Loucy (cell line): Measurements from ENCODE around the gene PTBP1.

Experiments used
- H2AFZ ChIP-seq: fragments of 200-600 bp; sonication (generic); 2 replicates; pipeline ENCODE4 v1.6.0; 2016; ENCODE audit warnings: antibody characterized with exemption, mild to moderate bottlenecking, low read length, moderate library complexity
- H3F3A ChIP-seq: fragments of 200-600 bp; 2 replicates; pipeline ENCODE4 v1.6.0; 2016; ENCODE audit warnings: antibody characterized with exemption, low read depth, mild to moderate bottlenecking
- H3K27me3 ChIP-seq: fragments of 200-600 bp; sonication (generic); 2 replicates; pipeline ENCODE4 v1.6.1; 2014; ENCODE audit warnings: low read length, mild to moderate bottlenecking; ENCODE audit not compliant: insufficient read depth, poor library complexity, severe bottlenecking
- H3K36me3 ChIP-seq: fragments of 200-600 bp; sonication (generic); 2 replicates; pipeline ENCODE4 v1.6.1; 2016; ENCODE audit warnings: low read length; ENCODE audit not compliant: insufficient read depth
- H3K4me1 ChIP-seq: fragments of 200-600 bp; sonication (generic); 2 replicates; pipeline ENCODE4 v1.5.1; 2014; ENCODE audit warnings: low read length, mild to moderate bottlenecking; ENCODE audit not compliant: insufficient read depth, poor library complexity, severe bottlenecking
- H3K4me2 ChIP-seq: fragments of 200-600 bp; sonication (generic); 2 replicates; pipeline ENCODE4 v1.6.0; 2014; ENCODE audit warnings: antibody characterized with exemption, low read length, low read depth, mild to moderate bottlenecking; ENCODE audit not compliant: poor library complexity, severe bottlenecking
- H3K4me3 ChIP-seq: fragments of 200-600 bp; sonication (generic); 2 replicates; pipeline ENCODE4 v1.5.1; 2014; ENCODE audit warnings: low read length, mild to moderate bottlenecking, mixed read lengths; ENCODE audit not compliant: poor library complexity, severe bottlenecking
- H3K79me2 ChIP-seq: fragments of 200-600 bp; sonication (generic); 2 replicates; pipeline ENCODE4 v1.6.1; 2014; ENCODE audit warnings: low read length; ENCODE audit not compliant: insufficient read depth
- H3K9ac ChIP-seq: fragments of 200-600 bp; sonication (generic); 2 replicates; pipeline ENCODE4 v1.6.0; 2014; ENCODE audit warnings: mild to moderate bottlenecking, low read depth, low read length, moderate library complexity; ENCODE audit not compliant: poor library complexity, severe bottlenecking
- H3K9me2 ChIP-seq: fragments of 200-600 bp; sonication (generic); replicated peaks from 2 replicates; pipeline ENCODE4 v1.6.1; 2016; ENCODE audit warnings: low read depth, low read length, mixed read lengths
- H3K9me3 ChIP-seq: fragments of 200-600 bp; sonication (generic); 2 replicates; pipeline ENCODE4 v1.6.1; 2014; ENCODE audit warnings: mild to moderate bottlenecking, antibody characterized with exemption, low read length, low read depth; ENCODE audit not compliant: insufficient read depth
- H4K20me1 ChIP-seq: fragments of 200-600 bp; sonication (generic); 2 replicates; pipeline ENCODE4 v1.6.0; 2014; ENCODE audit warnings: antibody characterized with exemption, low read length, mild to moderate bottlenecking; ENCODE audit not compliant: insufficient read depth, poor library complexity, severe bottlenecking
- EZH2phosphoT487 ChIP-seq: fragments of 200-600 bp; IDR thresholded peaks from 2 replicates; pipeline ENCODE4 v1.6.1; 2018; ENCODE audit warnings: antibody characterized with exemption, mild to moderate bottlenecking, moderate library complexity, borderline replicate concordance
- TF ChIP-seq, protein P1 (sequence below): fragments of 200-600 bp; sonication (generic); conservative IDR thresholded peaks from 2 replicates; pipeline ENCODE4 v1.5.1; 2014; ENCODE audit warnings: mild to moderate bottlenecking, antibody characterized with exemption, low read length

Gene PTBP1

DNA sequence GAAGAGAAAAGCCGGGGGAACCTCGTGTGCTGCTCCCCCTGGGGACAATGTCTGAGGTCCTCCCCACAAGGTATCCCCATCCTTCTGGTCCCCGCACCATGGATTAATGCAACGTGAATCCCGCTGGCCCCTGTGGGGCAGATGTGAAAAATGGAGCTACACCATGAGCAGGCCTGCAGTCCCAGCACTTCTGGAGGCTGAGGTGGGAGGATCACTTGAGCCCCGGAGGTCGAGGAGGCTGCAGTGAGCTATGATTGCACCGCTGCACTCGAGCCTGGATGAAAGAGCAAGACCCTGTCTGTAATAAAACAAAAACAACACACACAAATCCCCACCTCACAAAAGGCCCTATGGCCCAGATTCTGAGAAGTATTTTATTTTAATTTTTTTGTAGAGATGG lies 61.0 kb downstream of the PTBP1 start:
- H3F3A ChIP-seq = no peaks in the 10 kb centered on the region
- no peaks in the 10 kb centered on the region for H3K36me3 ChIP-seq
- H3K27me3 ChIP-seq = no peaks in the 10 kb centered on the region
- no peak overlapping the region for H2AFZ ChIP-seq
- H3K4me1 ChIP-seq = no peaks in the 10 kb centered on the region
- no peak for TF ChIP-seq EZH2phosphoT487
- TF ChIP-seq, protein P1, sequence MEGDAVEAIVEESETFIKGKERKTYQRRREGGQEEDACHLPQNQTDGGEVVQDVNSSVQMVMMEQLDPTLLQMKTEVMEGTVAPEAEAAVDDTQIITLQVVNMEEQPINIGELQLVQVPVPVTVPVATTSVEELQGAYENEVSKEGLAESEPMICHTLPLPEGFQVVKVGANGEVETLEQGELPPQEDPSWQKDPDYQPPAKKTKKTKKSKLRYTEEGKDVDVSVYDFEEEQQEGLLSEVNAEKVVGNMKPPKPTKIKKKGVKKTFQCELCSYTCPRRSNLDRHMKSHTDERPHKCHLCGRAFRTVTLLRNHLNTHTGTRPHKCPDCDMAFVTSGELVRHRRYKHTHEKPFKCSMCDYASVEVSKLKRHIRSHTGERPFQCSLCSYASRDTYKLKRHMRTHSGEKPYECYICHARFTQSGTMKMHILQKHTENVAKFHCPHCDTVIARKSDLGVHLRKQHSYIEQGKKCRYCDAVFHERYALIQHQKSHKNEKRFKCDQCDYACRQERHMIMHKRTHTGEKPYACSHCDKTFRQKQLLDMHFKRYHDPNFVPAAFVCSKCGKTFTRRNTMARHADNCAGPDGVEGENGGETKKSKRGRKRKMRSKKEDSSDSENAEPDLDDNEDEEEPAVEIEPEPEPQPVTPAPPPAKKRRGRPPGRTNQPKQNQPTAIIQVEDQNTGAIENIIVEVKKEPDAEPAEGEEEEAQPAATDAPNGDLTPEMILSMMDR = no peak
- H3K9me3 ChIP-seq = no peaks in the 10 kb centered on the region
- H3K4me2 ChIP-seq = no peak overlapping the region
- no peaks in the 10 kb centered on the region for H3K9me2 ChIP-seq
- no peaks in the 10 kb centered on the region for H4K20me1 ChIP-seq
- H3K9ac ChIP-seq = no peak overlapping the region
- H3K79me2 ChIP-seq = no peaks in the 10 kb centered on the region
- H3K4me3 ChIP-seq = no peak overlapping the region

DNA sequence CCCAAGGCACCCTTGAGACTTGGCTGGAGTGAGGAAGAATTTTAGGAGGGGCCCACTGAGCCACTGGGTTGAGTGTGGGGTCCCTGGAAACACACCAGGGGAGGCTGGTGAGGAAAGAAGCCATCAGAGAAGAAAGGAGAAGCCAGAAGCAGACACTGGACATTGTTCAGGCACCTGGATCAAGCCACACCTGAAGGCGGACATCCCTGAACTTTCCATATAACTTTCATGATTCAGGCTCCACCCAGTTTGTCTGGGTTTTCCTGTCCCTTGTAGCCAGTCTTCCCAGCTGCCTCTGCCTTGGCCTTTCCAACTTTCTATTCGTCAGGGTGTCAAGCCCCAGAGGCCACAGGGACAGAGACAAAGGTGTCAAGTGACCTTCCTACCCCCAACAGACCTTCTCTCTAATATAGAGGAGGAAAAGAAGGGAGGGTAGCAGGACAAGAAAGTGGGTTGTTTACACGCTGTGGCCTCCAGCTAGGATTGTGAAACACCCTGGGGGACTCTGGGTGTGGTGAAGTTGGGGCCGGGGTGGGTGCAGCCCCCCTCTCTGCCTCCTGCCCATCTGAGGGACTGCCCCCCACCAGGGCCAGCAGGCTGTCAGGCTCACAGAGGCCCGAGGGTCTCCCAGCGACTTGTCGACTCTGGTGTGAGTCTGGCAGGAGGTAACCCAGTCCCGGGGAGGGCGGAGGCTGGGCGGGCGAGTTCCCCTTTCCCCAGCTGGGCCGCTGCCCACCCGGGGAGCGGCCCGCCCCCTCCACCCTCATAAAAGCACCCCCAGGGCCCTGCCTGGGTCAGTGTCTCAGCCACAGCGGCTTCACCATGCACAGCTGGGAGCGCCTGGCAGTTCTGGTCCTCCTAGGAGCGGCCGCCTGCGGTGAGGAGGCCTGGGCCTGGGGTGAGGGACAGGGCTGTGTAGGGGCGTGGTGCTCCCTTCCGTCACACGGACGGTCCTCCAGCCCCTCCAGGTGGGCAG lies 61.9 kb downstream of the PTBP1 start, which contains the start of gene CFD:
Gene CFD (plus strand): TSS at position 797 of the 976 bp plus-strand sequence. CDS start 26 bp downstream, at position 823.
- H3K4me1 ChIP-seq = no peaks in the 10 kb centered on the region
- H3K79me2 ChIP-seq = no peaks in the 10 kb centered on the region
- H3K4me3 ChIP-seq = no peak within 1 kb of the TSS
- no peak within 1 kb of the TSS for H3K9ac ChIP-seq
- H3K9me3 ChIP-seq = no peaks in the 10 kb centered on the region
- H2AFZ ChIP-seq = no peak within 1 kb of the TSS
- no peaks in the 10 kb centered on the region for H3F3A ChIP-seq
- H3K27me3 ChIP-seq = no peaks in the 10 kb centered on the region
- H3K9me2 ChIP-seq = no peaks in the 10 kb centered on the region
- H3K36me3 ChIP-seq = no peaks in the 10 kb centered on the region
- no peaks in the 10 kb centered on the region for H4K20me1 ChIP-seq
- H3K4me2 ChIP-seq = no peak within 1 kb of the TSS
- no peak for TF ChIP-seq EZH2phosphoT487
- TF ChIP-seq, protein P1 = no peak

DNA sequence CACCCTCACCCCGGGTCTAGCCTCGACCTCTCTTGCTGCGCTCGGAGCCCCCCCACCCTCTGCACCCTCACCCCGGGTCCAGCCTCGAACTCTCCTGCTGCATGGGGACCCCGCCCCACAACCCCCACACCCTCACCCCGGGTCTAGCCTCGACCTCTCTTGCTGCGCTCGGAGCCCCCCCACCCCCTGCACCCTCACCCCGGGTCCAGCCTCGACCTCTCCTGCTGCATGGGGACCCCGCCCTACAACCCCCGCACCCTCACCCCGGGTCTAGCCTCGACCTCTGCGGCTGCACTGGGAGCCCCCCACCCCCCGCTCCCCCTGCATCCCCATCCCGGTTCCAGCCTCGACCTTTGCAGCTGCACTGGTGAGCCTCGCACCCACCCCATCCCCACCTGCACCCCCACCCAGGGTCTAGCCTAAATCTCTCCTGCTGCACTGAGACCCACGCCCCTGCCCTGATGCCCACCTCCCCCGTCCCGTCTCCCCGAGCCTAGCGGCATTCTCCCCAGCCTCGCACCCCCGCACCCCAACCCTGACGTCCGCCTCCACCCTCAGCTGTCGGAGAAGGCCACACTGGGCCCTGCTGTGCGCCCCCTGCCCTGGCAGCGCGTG lies 64.0 kb downstream of the PTBP1 start:
- Histone ChIP-seq H4K20me1 (no peaks in the 10 kb centered on the region), H3K27me3 (no peaks in the 10 kb centered on the region), H3K4me2 (no peak overlapping the region), H3K4me1 (no peaks in the 10 kb centered on the region), H3K4me3 (no peak overlapping the region), H3K9me3 (no peaks in the 10 kb centered on the region), H3K79me2 (no peaks in the 10 kb centered on the region), H3K36me3 (no peaks in the 10 kb centered on the region), H3K9ac (no peak overlapping the region), H3F3A (no peaks in the 10 kb centered on the region), H2AFZ (no peak overlapping the region), H3K9me2 (no peaks in the 10 kb centered on the region)
- no peak for TF ChIP-seq EZH2phosphoT487
- TF ChIP-seq, protein P1 = no peak
